B cell (primary cell): ENCODE measurements around the gene CRMP1. TPM values are rescaled to one million over a fixed set of nuclear protein-coding genes. Genes with fewer than 3 reads are reported as not detected.
A peak's percentile ranks its signal among the peaks of the same experiment; 100 is the strongest.

Experiments used
- ATAC-seq: fragments of 200-7000 bp; cut with Tn5 transposase; one replicate; pipeline ENCODE4 v1.10.0; 2021; ENCODE audit warnings: low read depth, mild to moderate bottlenecking, moderate number of reproducible peaks, moderate library complexity
- CTCF ChIA-PET: fragments of 350-600 bp; sonication (Branson Sonifier 250); formaldehyde crosslinking; loops from one replicate; lab custom pipeline; 2021; ENCODE audit warnings: antibody characterized with exemption, inconsistent platforms; lab: Charles Lee
- POLR2A ChIA-PET: fragments of 350-600 bp; sonication (Branson Sonifier 250); formaldehyde crosslinking; loops from one replicate; lab custom pipeline; 2021; ENCODE audit warnings: antibody characterized with exemption; lab: Charles Lee
- DNase-seq: peaks from one replicate; pipeline ENCODE4 v3.0.0; 2013
- H2AFZ ChIP-seq: 2 replicates; pipeline ENCODE4 v1.6.1; 2012; ENCODE audit warnings: mild to moderate bottlenecking, low read depth, low read length; ENCODE audit not compliant: insufficient read depth, poor library complexity, severe bottlenecking
- H3K27ac ChIP-seq, 2 donors: 1 replicate in 1 of 2; 2 replicates in 1 of 2; pipeline ENCODE4 v1.5.1; 2012 to 2013; ENCODE audit warnings: low read length in 2 of 2, mild to moderate bottlenecking in 2 of 2, moderate library complexity in 1 of 2
- H3K27me3 ChIP-seq, 4 experiments: fragments of 200-600 bp in 1 of 4; sonication (generic) in 1 of 4; replicated peaks in 1 of 4; 1 replicate in 2 of 4; 2 replicates in 2 of 4; pipeline versions ENCODE4 v1.6.1 to v1.7.0; 2013 to 2016; ENCODE audit warnings: low read length in 3 of 4, mild to moderate bottlenecking in 2 of 4, mixed read lengths in 1 of 4, moderate library complexity in 1 of 4; ENCODE audit not compliant: insufficient read depth in 4 of 4, control insufficient read depth in 3 of 4; ENCODE audit errors: control extremely low read depth in 1 of 4
- H3K36me3 ChIP-seq, 2 experiments: replicated peaks in 1 of 2; 1 replicate in 1 of 2; 2 replicates in 1 of 2; pipeline versions ENCODE4 v1.6.1 to v1.7.1; 2013; ENCODE audit warnings: low read length in 1 of 2; ENCODE audit not compliant: insufficient read depth in 2 of 2, control insufficient read depth in 1 of 2; ENCODE audit errors: control extremely low read depth in 1 of 2, extremely low read depth in 1 of 2
- H3K4me1 ChIP-seq, 2 donors: fragments of 200-600 bp in 1 of 2; sonication (generic) in 1 of 2; 1 replicate in 1 of 2; 2 replicates in 1 of 2; pipeline versions ENCODE4 v1.5.1 to v1.6.1; 2013 to 2017; ENCODE audit warnings: low read length in 2 of 2; ENCODE audit not compliant: control insufficient read depth in 2 of 2, insufficient read depth in 2 of 2
- H3K4me2 ChIP-seq: replicated peaks from 2 replicates; pipeline ENCODE3; 2012; ENCODE audit warnings: mild to moderate bottlenecking, low read depth, low read length; ENCODE audit not compliant: poor library complexity, severe bottlenecking
- H3K4me3 ChIP-seq, 5 experiments: fragments of 200-600 bp in 1 of 5; sonication (generic) in 1 of 5; 1 replicate in 3 of 5; 2 replicates in 2 of 5; pipeline versions ENCODE4 v1.5.1 to v1.7.0; 2011 to 2016; ENCODE audit warnings: low read length in 4 of 5, mild to moderate bottlenecking in 4 of 5, low read depth in 2 of 5, control low read depth in 1 of 5, moderate library complexity in 1 of 5; ENCODE audit not compliant: insufficient read depth in 1 of 5; ENCODE audit errors: control extremely low read depth in 1 of 5, extremely low read depth in 1 of 5
- H3K79me2 ChIP-seq: fragments of 200-600 bp; sonication (generic); one replicate; pipeline ENCODE4 v1.6.0; 2016; ENCODE audit warnings: low read length; ENCODE audit not compliant: control insufficient read depth, insufficient read depth
- H3K9ac ChIP-seq: fragments of 200-600 bp; sonication (generic); 2 replicates; pipeline ENCODE4 v1.6.1; 2017; ENCODE audit warnings: mild to moderate bottlenecking, low read length, moderate library complexity
- H3K9me3 ChIP-seq, 3 donors: one replicate each; pipeline versions ENCODE4 v1.6.1 to v1.7.1; 2013; ENCODE audit warnings: low read length in 2 of 3; ENCODE audit not compliant: control insufficient read depth in 2 of 3, insufficient read depth in 1 of 3; ENCODE audit errors: control extremely low read depth in 1 of 3
- H4K20me1 ChIP-seq: 2 replicates; pipeline ENCODE4 v1.6.0; 2012; ENCODE audit warnings: mild to moderate bottlenecking, low read length; ENCODE audit not compliant: insufficient read depth, control insufficient read depth, poor library complexity, severe bottlenecking
- H3K27ac Mint-ChIP-seq: one replicate; pipeline ENCODE4 v1.8.0; 2021; ENCODE audit warnings: mixed read lengths
- H3K27me3 Mint-ChIP-seq: one replicate; pipeline ENCODE4 v1.8.0; 2021; ENCODE audit warnings: mixed read lengths
- H3K4me1 Mint-ChIP-seq: one replicate; pipeline ENCODE4 v1.8.0; 2021; ENCODE audit warnings: mixed read lengths
- H3K4me3 Mint-ChIP-seq: one replicate; pipeline ENCODE4 v1.8.0; 2021; ENCODE audit warnings: mixed read lengths
- H3K9me3 Mint-ChIP-seq: one replicate; pipeline ENCODE4 v1.8.0; 2022; ENCODE audit warnings: mixed read lengths; ENCODE audit not compliant: insufficient read depth
- CTCF ChIP-seq: fragments of 200-600 bp; IDR thresholded peaks from one replicate; pipeline ENCODE4 v1.8.0; 2022; ENCODE audit warnings: antibody characterized with exemption, mild to moderate bottlenecking
- EZH2 ChIP-seq: IDR thresholded peaks from 2 replicates; pipeline ENCODE4 v1.6.1; 2012; ENCODE audit warnings: borderline replicate concordance, low read depth, mild to moderate bottlenecking, moderate library complexity, low read length; ENCODE audit not compliant: insufficient read depth, poor library complexity, severe bottlenecking
- WGBS: methylation state at CpG from one replicate; pipeline ENCODE4 v1.1.5; 2013; ENCODE audit warnings: missing lambda C conversion rate; ENCODE audit not compliant: insufficient coverage; 5-methylcytosine and 5-hydroxymethylcytosine counted together
- intact Hi-C: fragments of 100-400 bp; cut with micrococcal nuclease; formaldehyde crosslinking; loops from one replicate; pipeline ENCODE4 v1.10.0; 2022
- polyA plus RNA-seq: library from polyadenylated mRNA; depleted of rRNA; stranded (reverse); fragments of >200 nt; gene quantifications from 2 replicates; pipeline ENCODE4 v1.2.3, GENCODE V29; 2012
- total RNA-seq, 2 donors: library from RNA; stranded (reverse); fragments of 120-200 nt in 1 of 2; gene quantifications; 1 replicate in 1 of 2; 2 replicates in 1 of 2; pipeline versions ENCODE4 v1.2.3 to v1.2.4, GENCODE V29; 2013 to 2022

The CRMP1 gene
- total and polyA plus RNA-seq, 2 donors (not counting 1 experiment from before 2014, with no cell fraction given) = 0.13 TPM; not detected in 1

GRCh38 chr4:5894266-5894665, 1.4 kb upstream of the CRMP1 start:
- peaks cover 11 to 14% of the 10 kb centered on the region in 2 donors for H3K4me1 ChIP-seq
- no peak overlapping the region for H3K27ac ChIP-seq
- peaks cover 0 to 50% (median 0%) of the 10 kb centered on the region in 3 donors for H3K9me3 ChIP-seq
- ChIA-PET POLR2A (no interaction called here), CTCF (no interaction called here)
- no peak overlapping the region for H3K9ac ChIP-seq
- Mint-ChIP-seq H3K27ac (no peak overlapping the region), H3K4me3 (no peak overlapping the region), H3K9me3 (peaks cover 2% of the 10 kb centered on the region), H3K4me1 (peaks cover 8% of the 10 kb centered on the region), H3K27me3 (peaks cover 63% of the 10 kb centered on the region)
- 30% methylated on average over 7 of the region's 7 CpGs for WGBS
- no peak overlapping the region for H3K4me3 ChIP-seq
- DNase-seq (no peak), ATAC-seq (no peak)
- H3K79me2 ChIP-seq = no peaks in the 10 kb centered on the region
- no peaks in the 10 kb centered on the region for H4K20me1 ChIP-seq
- intact Hi-C loops = no loop called here
- no peak overlapping the region for H3K4me2 ChIP-seq
- peaks cover 0 to 56% (median 27%) of the 10 kb centered on the region in 4 experiments for H3K27me3 ChIP-seq
- no peaks in the 10 kb centered on the region for H3K36me3 ChIP-seq
- no peak for TF ChIP-seq CTCF
- TF ChIP-seq EZH2 = no peak
- H2AFZ ChIP-seq = no peak overlapping the region

GRCh38 chr4:5893591-5893990, 705 bp upstream of the CRMP1 start:
- DNase-seq (no peak), ATAC-seq (no peak)
- Mint-ChIP-seq H3K9me3 (peaks cover 2% of the 10 kb centered on the region), H3K27ac (no peak overlapping the region), H3K4me3 (peak overlapping the region; percentile 46), H3K27me3 (peaks cover 65% of the 10 kb centered on the region), H3K4me1 (peaks cover 14% of the 10 kb centered on the region)
- 91% methylated on average over 5 of the region's 8 CpGs for WGBS
- Histone ChIP-seq H3K4me3 (no peak overlapping the region), H3K36me3 (no peaks in the 10 kb centered on the region), H3K27ac (no peak overlapping the region), H4K20me1 (no peaks in the 10 kb centered on the region), H3K79me2 (no peaks in the 10 kb centered on the region), H3K9me3 (peaks cover 0 to 56% (median 0%) of the 10 kb centered on the region in 3 donors), H3K9ac (no peak overlapping the region), H2AFZ (no peak overlapping the region), H3K27me3 (peaks cover 0 to 62% (median 33%) of the 10 kb centered on the region in 4 experiments), H3K4me1 (peaks cover 11 to 21% of the 10 kb centered on the region in 2 donors), H3K4me2 (no peak overlapping the region)
- TF ChIP-seq EZH2 (no peak), CTCF (no peak)
- intact Hi-C loops = no loop called here
- CTCF ChIA-PET = no interaction called here
- POLR2A ChIA-PET = no interaction called here
